SK-N-MC (cell line): ENCODE data around the gene RFWD3.
A peak's percentile ranks its signal among the peaks of the same experiment; 100 is the strongest.

Experiments used
- DNase-seq: peaks from one replicate; pipeline ENCODE4 v3.0.0-alpha.2; 2011; ENCODE audit warnings: low read depth, low spot score
- H3K27ac ChIP-seq: fragments of 200-600 bp; sonication (generic); 2 replicates; pipeline ENCODE4 v1.5.1; 2016; ENCODE audit warnings: mixed run types
- H3K36me3 ChIP-seq: fragments of 200-600 bp; sonication (generic); 2 replicates; pipeline ENCODE4 v1.6.1; 2017; ENCODE audit warnings: antibody characterized with exemption, low read length, mixed read lengths; ENCODE audit not compliant: insufficient read depth
- H3K4me3 ChIP-seq: fragments of 200-600 bp; sonication (generic); 2 replicates; pipeline ENCODE4 v1.5.1; 2016
- H3K9ac ChIP-seq: fragments of 200-600 bp; sonication (generic); 2 replicates; pipeline ENCODE4 v1.8.0; 2017; ENCODE audit warnings: mixed run types, mixed read lengths; ENCODE audit not compliant: insufficient read length
- H3K9me3 ChIP-seq: fragments of 200-600 bp; sonication (generic); 2 replicates; pipeline ENCODE4 v1.6.1; 2017; ENCODE audit warnings: low read depth, mild to moderate bottlenecking, antibody characterized with exemption, low read length, moderate library complexity, mixed read lengths
- EZH2 ChIP-seq: fragments of 200-600 bp; sonication (generic); IDR thresholded peaks from one replicate; pipeline ENCODE4 v1.6.1; 2017; ENCODE audit warnings: antibody characterized with exemption
- FOXP2 ChIP-seq: optimal IDR thresholded peaks from 2 replicates; pipeline ENCODE3; 2011; ENCODE audit warnings: mild to moderate bottlenecking, moderate library complexity; ENCODE audit not compliant: insufficient read depth; ENCODE audit errors: extremely low read length, control extremely low read depth
- POLR2AphosphoS5 ChIP-seq: IDR thresholded peaks from 2 replicates; pipeline ENCODE4 v1.6.1; 2012; ENCODE audit warnings: mild to moderate bottlenecking, low read depth, low read length, borderline replicate concordance

Gene RFWD3

GRCh38 chr16:74574146-74574545, 92.5 kb downstream of the RFWD3 start:
- DNase-seq, result no peak
- Histone ChIP-seq H3K9me3 (no peaks in the 10 kb centered on the region), H3K36me3 (no peaks in the 10 kb centered on the region), H3K27ac (peak overlapping the region; percentile 67), H3K9ac (no peak overlapping the region), H3K4me3 (no peak overlapping the region)
- TF ChIP-seq FOXP2, result no peak
- no peak for TF ChIP-seq POLR2AphosphoS5

GRCh38 chr16:74573622-74574021, 93.1 kb downstream of the RFWD3 start:
- H3K4me3 ChIP-seq, result no peak overlapping the region
- H3K9me3 ChIP-seq, result no peaks in the 10 kb centered on the region
- no peak for DNase-seq
- H3K27ac ChIP-seq, result peak overlapping the region; percentile 67
- TF ChIP-seq POLR2AphosphoS5, result no peak
- no peak for TF ChIP-seq FOXP2
- TF ChIP-seq EZH2, result no peak
- H3K36me3 ChIP-seq, result no peaks in the 10 kb centered on the region
- no peak overlapping the region for H3K9ac ChIP-seq
